ENCODE results near the gene NLRP3. TPM values are rescaled to one million over a fixed set of nuclear protein-coding genes. Genes with fewer than 3 reads are reported as not detected.

The NLRP3 gene
- total and polyA plus RNA-seq, 4 donors, result 1.3 to 27.9 (median 5.6) TPM

DNA sequence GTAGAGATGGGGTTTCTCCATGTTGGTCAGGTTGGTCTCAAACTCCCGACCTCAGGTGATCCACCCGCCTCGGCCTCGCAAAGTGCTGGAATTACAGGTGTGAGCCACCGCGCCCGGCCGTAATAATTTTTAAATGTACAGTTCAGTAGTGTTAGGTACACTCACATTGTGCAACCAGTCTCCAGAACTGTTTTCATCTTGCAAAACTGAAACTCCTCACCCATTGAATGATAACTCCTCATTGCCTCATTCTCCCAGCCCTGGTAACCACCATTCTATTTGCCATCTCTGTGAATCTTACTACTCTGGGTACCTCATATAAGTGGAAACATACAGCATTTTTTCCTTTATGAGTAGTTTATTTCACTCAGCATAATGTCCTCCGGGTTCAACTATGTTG lies 3.4 kb downstream of the NLRP3 start:
- Histone ChIP-seq H3K9ac (ENCODE audit: insufficient read depth in 1 of 2, low read length in 2 of 2) (no peak overlapping the region), H3K4me1 (ENCODE audit: control insufficient read depth in 5 of 5, insufficient read depth in 5 of 5, low read length in 5 of 5) (no peaks in the 10 kb centered on the region), H3K36me3 (ENCODE audit: control insufficient read depth in 4 of 4, insufficient read depth in 4 of 4, low read length in 4 of 4) (no peaks in the 10 kb centered on the region), H3K9me3 (ENCODE audit: control insufficient read depth in 4 of 4, insufficient read depth in 3 of 4, low read length in 3 of 4) (peaks cover 0 to 2% (median 0%) of the 10 kb centered on the region in 4 donors), H3K4me3 (no peak overlapping the region), H3K27me3 (ENCODE audit: control insufficient read depth in 3 of 3, insufficient read depth in 3 of 3, low read length in 2 of 3) (no peaks in the 10 kb centered on the region), H3K27ac (ENCODE audit: low read depth in 1 of 2, low read length in 1 of 2) (no peak overlapping the region)
- WGBS, 2 donors, result 75 to 84% methylated on average over 9 of the region's 9 CpGs
- no peak for ATAC-seq (ENCODE audit: insufficient read depth, low FRiP score)
- TF ChIP-seq CTCF (IDR thresholded peaks at IDR 0.05; ENCODE audit: control extremely low read depth, extremely low read depth), result no peak
- DNase-seq, result no peak

GRCh38 chr1:247421074-247421473 lies 5.1 kb downstream of the NLRP3 start:
- no peaks in the 10 kb centered on the region for H3K27me3 ChIP-seq (ENCODE audit: control insufficient read depth in 3 of 3, insufficient read depth in 3 of 3, low read length in 2 of 3)
- no peak for TF ChIP-seq CTCF (IDR thresholded peaks at IDR 0.05; ENCODE audit: control extremely low read depth, extremely low read depth)
- no peak overlapping the region for H3K4me3 ChIP-seq
- H3K9ac ChIP-seq (ENCODE audit: insufficient read depth in 1 of 2, low read length in 2 of 2), result no peak overlapping the region
- ATAC-seq (ENCODE audit: insufficient read depth, low FRiP score) (no peak), DNase-seq (no peak)
- 76 to 80% methylated on average over 2 of the region's 2 CpGs for WGBS, 2 donors
- H3K9me3 ChIP-seq (ENCODE audit: control insufficient read depth in 4 of 4, insufficient read depth in 3 of 4, low read length in 3 of 4), result peaks cover 0 to 2% (median 0%) of the 10 kb centered on the region in 4 donors
- no peaks in the 10 kb centered on the region for H3K36me3 ChIP-seq (ENCODE audit: control insufficient read depth in 4 of 4, insufficient read depth in 4 of 4, low read length in 4 of 4)
- no peak overlapping the region for H3K27ac ChIP-seq (ENCODE audit: low read depth in 1 of 2, low read length in 1 of 2)
- H3K4me1 ChIP-seq (ENCODE audit: control insufficient read depth in 5 of 5, insufficient read depth in 5 of 5, low read length in 5 of 5), result no peaks in the 10 kb centered on the region

GRCh38 chr1:247429496-247429895 lies 13.5 kb downstream of the NLRP3 start:
- Histone ChIP-seq H3K36me3 (ENCODE audit: control insufficient read depth in 4 of 4, insufficient read depth in 4 of 4, low read length in 4 of 4) (no peaks in the 10 kb centered on the region), H3K27me3 (ENCODE audit: control insufficient read depth in 3 of 3, insufficient read depth in 3 of 3, low read length in 2 of 3) (peaks cover 0 to 2% (median 0%) of the 10 kb centered on the region in 3 donors), H3K9ac (ENCODE audit: insufficient read depth in 1 of 2, low read length in 2 of 2) (no peak overlapping the region), H3K27ac (ENCODE audit: low read depth in 1 of 2, low read length in 1 of 2) (no peak overlapping the region), H3K9me3 (ENCODE audit: control insufficient read depth in 4 of 4, insufficient read depth in 3 of 4, low read length in 3 of 4) (peaks cover 0 to 5% (median 0%) of the 10 kb centered on the region in 4 donors), H3K4me3 (no peak overlapping the region), H3K4me1 (ENCODE audit: control insufficient read depth in 5 of 5, insufficient read depth in 5 of 5, low read length in 5 of 5) (no peaks in the 10 kb centered on the region)
- ATAC-seq (ENCODE audit: insufficient read depth, low FRiP score), result no peak
- no peak for TF ChIP-seq CTCF (IDR thresholded peaks at IDR 0.05; ENCODE audit: control extremely low read depth, extremely low read depth)
- no peak for DNase-seq
- WGBS, 2 donors, result 77 to 81% methylated on average over 6 of the region's 6 CpGs

DNA sequence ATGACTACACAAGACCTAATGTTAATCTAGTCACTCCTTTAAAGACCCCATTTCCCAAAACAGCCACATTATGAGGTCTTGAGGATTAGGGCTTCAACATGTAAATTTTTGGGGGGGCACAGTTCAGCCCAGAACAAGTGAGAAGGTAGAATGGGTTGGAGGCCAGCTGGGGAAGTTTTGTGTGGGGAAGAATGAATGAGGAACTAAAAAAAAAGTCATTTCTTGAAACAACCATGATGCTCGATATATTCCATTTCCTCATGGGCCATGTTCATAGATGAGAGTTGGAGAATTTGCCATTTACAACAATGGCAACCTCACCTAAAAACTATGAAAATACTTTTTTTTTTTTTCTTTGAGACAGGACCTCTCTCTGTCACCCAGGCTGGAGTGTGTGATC lies 14.5 kb downstream of the NLRP3 start:
- ATAC-seq (ENCODE audit: insufficient read depth, low FRiP score), result no peak
- Histone ChIP-seq H3K36me3 (ENCODE audit: control insufficient read depth in 4 of 4, insufficient read depth in 4 of 4, low read length in 4 of 4) (no peaks in the 10 kb centered on the region), H3K4me1 (ENCODE audit: control insufficient read depth in 5 of 5, insufficient read depth in 5 of 5, low read length in 5 of 5) (no peaks in the 10 kb centered on the region), H3K27me3 (ENCODE audit: control insufficient read depth in 3 of 3, insufficient read depth in 3 of 3, low read length in 2 of 3) (peaks cover 0 to 5% (median 0%) of the 10 kb centered on the region in 3 donors), H3K4me3 (no peak overlapping the region), H3K27ac (ENCODE audit: low read depth in 1 of 2, low read length in 1 of 2) (no peak overlapping the region), H3K9me3 (ENCODE audit: control insufficient read depth in 4 of 4, insufficient read depth in 3 of 4, low read length in 3 of 4) (peaks cover 0 to 5% (median 0%) of the 10 kb centered on the region in 4 donors), H3K9ac (ENCODE audit: insufficient read depth in 1 of 2, low read length in 2 of 2) (no peak overlapping the region)
- WGBS, 2 donors, result 23 to 74% methylated on average over 1 of the region's 1 CpG
- DNase-seq, result no peak
- no peak for TF ChIP-seq CTCF (IDR thresholded peaks at IDR 0.05; ENCODE audit: control extremely low read depth, extremely low read depth)
